ENCODE measurements around the gene LRCOL1. TPM values are rescaled to one million over a fixed set of nuclear protein-coding genes. Genes with fewer than 3 reads are reported as not detected.

LRCOL1 gene
- total RNA-seq, 1 experiment from 2014 or later, result 0.24 TPM

- ATAC-seq (no peak), DNase-seq (ENCODE audit: low spot score) (no peak)
- peaks cover 11% of the 10 kb centered on the region for H3K36me3 Mint-ChIP-seq
- no peak overlapping the region for H3K4me3 Mint-ChIP-seq
- POLR2A ChIA-PET, result interaction anchor here (1.3 kb wide), 1 partner anchor 8 kb away, joined by 4 read pairs; no protein-coding TSS in a partner anchor
- peaks cover 5% of the 10 kb centered on the region for H3K4me1 Mint-ChIP-seq
- TF ChIP-seq ZMAT4 (CRISPR knock-in tag; IDR thresholded peaks at IDR 0.05), result no peak
- TF ChIP-seq ELF4 (CRISPR knock-in tag; IDR thresholded peaks at IDR 0.05; ENCODE audit: low read depth), result no peak
- no peak for TF ChIP-seq GTF2I (CRISPR knock-in tag; conservative IDR thresholded peaks at IDR 0.05)
- TF ChIP-seq ATF1 (CRISPR knock-in tag; IDR thresholded peaks at IDR 0.05), result no peak
- no peak for TF ChIP-seq SMAD3 (CRISPR knock-in tag; IDR thresholded peaks at IDR 0.05; ENCODE audit: borderline replicate concordance)
- TF ChIP-seq HMGXB4 (CRISPR knock-in tag; IDR thresholded peaks at IDR 0.05), result no peak
- no peak for TF ChIP-seq ZNF281 (CRISPR knock-in tag; IDR thresholded peaks at IDR 0.05)
- no peak for TF ChIP-seq MAX (CRISPR knock-in tag; IDR thresholded peaks at IDR 0.05)
- no peak for TF ChIP-seq ZSCAN18 (CRISPR knock-in tag; IDR thresholded peaks at IDR 0.05)
- no peaks in the 10 kb centered on the region for H3K9me3 Mint-ChIP-seq
- CTCF ChIA-PET, result interaction anchor here (0.9 to 4.6 kb wide), 5 partner anchors 18 to 207 kb away, joined by 3 to 18 read pairs (median 7); no protein-coding TSS in a partner anchor
- H3K27me3 Mint-ChIP-seq (ENCODE audit: low read depth), result peaks cover 32% of the 10 kb centered on the region
- no peak overlapping the region for H3K27ac Mint-ChIP-seq
These were observed 10.7 kb upstream of the LRCOL1 start for GRCh38 chr12:132620899-132621656.

GRCh38 chr12:132620113-132620898 is 9.9 kb upstream of the LRCOL1 start:
- H3K9me3 Mint-ChIP-seq, result no peaks in the 10 kb centered on the region
- H3K27me3 Mint-ChIP-seq (ENCODE audit: low read depth), result peaks cover 39% of the 10 kb centered on the region
- no peak for DNase-seq (ENCODE audit: low spot score)
- H3K27ac Mint-ChIP-seq, result no peak overlapping the region
- POLR2A ChIA-PET, result interaction anchor here (1.3 kb wide), 1 partner anchor 9 kb away, joined by 4 read pairs; no protein-coding TSS in a partner anchor
- H3K4me3 Mint-ChIP-seq, result no peak overlapping the region
- CTCF ChIA-PET, result interaction anchor here (1.4 to 4.6 kb wide), 6 partner anchors 18 to 206 kb away, joined by 3 to 18 read pairs (median 14); no protein-coding TSS in a partner anchor
- ATAC-seq, result no peak
- no peak for TF ChIP-seq FOXP1 (CRISPR knock-in tag; IDR thresholded peaks at IDR 0.05; ENCODE audit: borderline replicate concordance)
- peaks cover 5% of the 10 kb centered on the region for H3K4me1 Mint-ChIP-seq
- peaks cover 6% of the 10 kb centered on the region for H3K36me3 Mint-ChIP-seq

GRCh38 chr12:132619386-132620112 is 9.2 kb upstream of the LRCOL1 start:
- Mint-ChIP-seq H3K27me3 (ENCODE audit: low read depth) (peaks cover 47% of the 10 kb centered on the region), H3K4me1 (peaks cover 5% of the 10 kb centered on the region), H3K4me3 (no peak overlapping the region), H3K36me3 (peaks cover 3% of the 10 kb centered on the region; the same call in 1 of the 2 replicates), H3K9me3 (no peaks in the 10 kb centered on the region), H3K27ac (no peak overlapping the region)
- ATAC-seq (peak; percentile 6), DNase-seq (ENCODE audit: low spot score) (no peak)
- CTCF ChIA-PET, result interaction anchor here (1.2 to 4.6 kb wide), 7 partner anchors 16 to 205 kb away, joined by 3 to 23 read pairs (median 14); no protein-coding TSS in a partner anchor
- TF ChIP-seq ZMAT4 (CRISPR knock-in tag; IDR thresholded peaks at IDR 0.05) (no peak), MAX (CRISPR knock-in tag; IDR thresholded peaks at IDR 0.05) (no peak)
- POLR2A ChIA-PET, result no interaction called here
